GM18519 (cell line): ENCODE results near the gene FH.

ENCODE experiments used
- ATAC-seq: cut with Tn5 transposase; IDR thresholded peaks from one replicate; pipeline ENCODE4 v1.9.1; 2021; ENCODE audit warnings: mild to moderate bottlenecking, moderate library complexity; ENCODE audit not compliant: unreplicated experiment, low FRiP score

FH gene

DNA sequence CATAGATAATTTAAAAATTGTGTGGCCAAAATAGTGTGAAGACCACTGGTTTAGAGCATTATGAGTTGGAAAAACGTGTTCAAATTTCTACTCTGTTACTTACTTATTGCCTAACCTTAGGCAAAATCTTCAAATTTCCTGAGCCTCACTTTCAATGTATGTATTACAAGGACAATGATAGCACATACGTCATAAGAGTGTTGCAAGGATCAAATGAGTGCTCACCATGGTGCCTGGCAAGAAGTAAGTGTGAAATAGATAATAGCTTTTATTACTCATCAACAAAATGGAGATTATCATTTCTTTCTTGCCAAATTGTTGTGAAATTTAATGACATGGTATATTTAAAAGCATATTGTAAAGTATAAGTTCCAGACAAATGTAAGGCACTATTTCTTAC is 57.2 kb downstream of the FH start:
- no peak for ATAC-seq

- ATAC-seq: no peak
Observed at GRCh38 chr1:241460098-241460873, 59.3 kb downstream of the FH start.

DNA sequence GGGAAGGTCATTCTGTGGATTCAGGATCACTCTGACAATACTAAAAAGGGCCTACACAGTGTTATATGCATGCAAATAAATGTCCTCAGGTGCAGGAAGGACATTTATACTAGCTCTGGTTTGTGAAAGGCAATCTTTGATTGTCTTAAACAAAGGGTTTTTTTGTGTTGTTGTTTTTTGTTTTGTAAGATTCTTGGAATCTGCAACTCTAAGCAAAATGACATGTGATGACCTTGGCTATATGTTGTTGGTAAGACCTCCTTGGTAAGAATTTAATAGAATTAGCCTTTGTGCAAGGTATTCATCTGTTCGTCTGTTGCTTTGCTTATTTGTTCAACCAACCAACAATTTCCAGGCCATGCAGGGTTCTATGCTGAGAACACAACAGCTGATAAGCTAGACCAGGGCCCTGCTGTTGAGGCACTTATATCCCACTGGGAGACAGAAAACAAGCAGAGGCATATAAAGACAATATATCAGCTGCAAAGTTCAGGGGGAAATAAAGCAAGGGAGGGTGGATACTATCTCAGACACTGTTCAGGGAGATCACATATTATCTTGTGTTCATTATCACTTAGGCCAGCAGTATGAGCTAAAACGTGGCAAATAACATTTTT is 60.3 kb downstream of the FH start:
- ATAC-seq: no peak

GRCh38 chr1:241457421-241457820 is 62.1 kb downstream of the FH start:
- no peak for ATAC-seq

DNA sequence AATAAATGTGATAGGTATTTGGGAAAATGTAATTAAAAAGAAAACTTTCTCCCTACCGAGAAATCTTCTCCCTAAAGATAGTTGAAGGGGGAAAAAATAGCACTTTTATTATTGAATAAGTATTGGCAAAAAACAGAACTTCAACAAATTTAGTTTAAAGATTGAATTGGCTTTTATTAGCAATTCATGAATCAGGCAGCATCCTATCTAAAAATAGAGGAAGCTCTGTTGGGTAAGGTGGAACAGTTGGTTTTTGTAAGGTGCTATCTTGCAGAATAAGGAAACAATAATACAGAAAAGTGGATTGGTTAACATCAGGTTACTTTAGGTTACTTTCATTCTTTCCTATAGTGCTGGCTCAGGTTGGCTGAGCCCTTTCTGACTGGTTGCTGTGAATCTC is 62.8 kb downstream of the FH start:
- no peak for ATAC-seq

DNA sequence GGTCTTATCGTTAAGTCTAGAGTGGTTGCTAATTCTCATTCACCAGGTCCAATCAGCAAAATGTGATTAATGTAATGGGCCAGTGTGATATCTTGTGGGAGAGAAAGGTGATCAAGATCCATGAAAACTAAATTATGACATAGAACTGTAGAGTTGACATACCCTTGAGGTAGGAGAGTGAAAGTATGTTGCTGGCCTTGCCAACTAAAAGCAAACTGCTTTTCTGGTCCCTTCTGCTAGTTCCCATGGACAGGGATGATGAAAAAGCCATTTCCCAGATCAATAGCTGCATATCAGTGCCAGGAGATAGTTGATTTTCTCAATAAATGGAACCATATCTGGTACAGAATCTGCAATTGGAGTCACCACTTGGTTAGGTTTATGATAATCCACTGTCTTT is 65.8 kb downstream of the FH start:
- ATAC-seq: no peak

GRCh38 chr1:241451956-241452355 is 67.6 kb downstream of the FH start:
- no peak for ATAC-seq
